ENCODE results near the gene USP34. TPM values are rescaled to one million over a fixed set of nuclear protein-coding genes. Genes with fewer than 3 reads are reported as not detected.

Gene USP34
- polyA plus RNA-seq, 4 donors = 35.0 to 90.2 (median 44.3) TPM

GRCh38 chr2:61181382-61182058 lies 289.4 kb downstream of the USP34 start:
- no peak for DNase-seq
- H3K9me3 ChIP-seq (ENCODE audit: control insufficient read depth in 2 of 2, insufficient read depth in 1 of 2, low read depth in 1 of 2, low read length in 1 of 2) = no peaks in the 10 kb centered on the region
- H3K36me3 ChIP-seq (ENCODE audit: control insufficient read depth in 3 of 3, insufficient read depth in 2 of 3, low read depth in 1 of 3, low read length in 3 of 3) = peaks cover 11 to 48% (median 33%) of the 10 kb centered on the region in 3 donors
- H3K27ac ChIP-seq (ENCODE audit: low read depth in 1 of 3, low read length in 2 of 3) = no peak overlapping the region
- peaks cover 5 to 22% (median 16%) of the 10 kb centered on the region in 3 donors for H3K4me1 ChIP-seq (ENCODE audit: control insufficient read depth in 3 of 3, insufficient read depth in 2 of 3, low read depth in 1 of 3, low read length in 2 of 3)
- no peaks in the 10 kb centered on the region for H3K27me3 ChIP-seq (ENCODE audit: control insufficient read depth in 3 of 3, insufficient read depth in 3 of 3, low read length in 3 of 3)
- no peak overlapping the region for H3K4me3 ChIP-seq (ENCODE audit: low read depth in 1 of 3, low read length in 3 of 3)
- FAIRE-seq = no peak
- 72 to 79% (median 74%) methylated on average over 10 of the region's 10 CpGs for WGBS, 3 donors

DNA sequence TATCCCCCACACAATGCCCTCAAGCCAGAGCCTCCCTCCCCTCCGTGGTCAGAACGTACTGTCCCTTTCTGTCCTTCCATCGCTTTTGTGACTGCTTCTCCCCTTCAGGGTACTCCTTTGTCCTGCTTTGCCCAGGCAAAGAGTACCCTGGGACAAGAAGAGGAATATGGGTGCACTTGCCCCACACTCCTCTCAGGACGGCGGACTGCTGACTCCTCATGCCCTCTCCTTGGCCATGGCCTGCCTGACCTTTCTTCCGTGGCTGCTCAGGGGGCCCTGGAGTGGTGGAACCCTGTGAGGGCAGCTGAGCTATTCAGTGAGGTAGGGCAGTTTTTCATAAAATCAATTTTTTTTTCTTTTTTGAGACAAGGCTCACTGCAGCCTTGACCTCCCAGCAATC lies 290.2 kb downstream of the USP34 start:
- 89 to 95% (median 91%) methylated on average over 6 of the region's 6 CpGs for WGBS, 3 donors
- peaks cover 5 to 24% (median 16%) of the 10 kb centered on the region in 3 donors for H3K4me1 ChIP-seq (ENCODE audit: control insufficient read depth in 3 of 3, insufficient read depth in 2 of 3, low read depth in 1 of 3, low read length in 2 of 3)
- no peak for FAIRE-seq

DNA sequence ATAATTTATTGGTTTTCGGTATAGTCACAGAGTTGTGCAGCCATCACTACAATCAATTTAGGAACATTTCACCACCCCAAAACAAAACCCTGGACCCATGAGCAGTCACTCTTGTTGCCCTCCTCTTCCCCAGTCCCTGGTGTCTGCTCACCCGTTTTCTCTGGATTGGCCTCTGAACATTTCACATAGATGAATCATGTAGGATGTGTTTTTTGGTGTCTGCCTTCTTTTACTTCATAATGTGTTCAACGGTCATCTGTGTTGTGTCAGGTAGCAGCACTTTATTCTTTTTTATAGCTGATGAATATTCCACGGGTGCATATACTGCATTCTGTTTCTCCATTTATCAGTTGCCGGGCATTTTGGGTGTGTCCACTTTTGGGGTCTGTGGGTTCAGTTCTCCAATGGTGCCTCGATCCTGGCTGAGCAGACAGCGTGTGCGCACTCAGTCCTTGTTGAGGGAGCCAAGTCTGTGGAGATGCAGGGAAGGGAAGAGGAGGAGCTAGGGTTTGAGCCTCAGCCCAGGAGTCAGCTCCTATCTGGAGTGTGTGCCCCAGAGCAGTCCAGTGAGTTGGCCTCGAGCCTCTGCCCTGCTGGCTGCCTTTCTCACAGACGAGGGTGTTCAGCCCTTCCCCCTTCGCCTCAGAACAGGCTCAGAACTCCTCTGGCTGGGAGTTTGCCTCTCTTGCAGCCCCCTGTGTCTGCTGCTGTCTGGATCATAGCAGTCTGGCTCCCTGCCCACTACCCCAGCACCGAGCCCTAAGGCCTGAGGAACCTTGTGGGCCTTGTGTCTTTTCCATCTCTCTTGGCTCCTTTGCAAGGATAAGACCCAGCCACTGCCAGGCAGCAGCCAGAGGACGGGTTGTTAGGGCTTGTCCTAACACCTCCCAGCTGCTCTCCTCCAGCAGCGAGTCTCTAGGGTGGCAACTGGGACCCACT lies 290.9 kb downstream of the USP34 start:
- H3K36me3 ChIP-seq (ENCODE audit: control insufficient read depth in 3 of 3, insufficient read depth in 2 of 3, low read depth in 1 of 3, low read length in 3 of 3) = peaks cover 11 to 46% (median 22%) of the 10 kb centered on the region in 3 donors
- peak overlapping the region in 1 of 3 donors; percentile 15 for H3K27ac ChIP-seq (ENCODE audit: low read depth in 1 of 3, low read length in 2 of 3)
- peaks cover 5 to 24% (median 16%) of the 10 kb centered on the region in 3 donors for H3K4me1 ChIP-seq (ENCODE audit: control insufficient read depth in 3 of 3, insufficient read depth in 2 of 3, low read depth in 1 of 3, low read length in 2 of 3)
- H3K9me3 ChIP-seq (ENCODE audit: control insufficient read depth in 2 of 2, insufficient read depth in 1 of 2, low read depth in 1 of 2, low read length in 1 of 2) = no peaks in the 10 kb centered on the region
- FAIRE-seq = no peak
- H3K4me3 ChIP-seq (ENCODE audit: low read depth in 1 of 3, low read length in 3 of 3) = peak overlapping the region in 1 of 3 donors; percentile 29
- no peak for DNase-seq
- 60 to 67% (median 63%) methylated on average over 14 of the region's 14 CpGs for WGBS, 3 donors
- no peaks in the 10 kb centered on the region for H3K27me3 ChIP-seq (ENCODE audit: control insufficient read depth in 3 of 3, insufficient read depth in 3 of 3, low read length in 3 of 3)

More for the DNA sequence above, 290.2 kb downstream of the USP34 start:
- Histone ChIP-seq H3K27me3 (ENCODE audit: control insufficient read depth in 3 of 3, insufficient read depth in 3 of 3, low read length in 3 of 3) (no peaks in the 10 kb centered on the region), H3K4me3 (ENCODE audit: low read depth in 1 of 3, low read length in 3 of 3) (no peak overlapping the region), H3K36me3 (ENCODE audit: control insufficient read depth in 3 of 3, insufficient read depth in 2 of 3, low read depth in 1 of 3, low read length in 3 of 3) (peaks cover 11 to 48% (median 28%) of the 10 kb centered on the region in 3 donors), H3K9me3 (ENCODE audit: control insufficient read depth in 2 of 2, insufficient read depth in 1 of 2, low read depth in 1 of 2, low read length in 1 of 2) (no peaks in the 10 kb centered on the region), H3K27ac (ENCODE audit: low read depth in 1 of 3, low read length in 2 of 3) (no peak overlapping the region)
- no peak for DNase-seq

DNA sequence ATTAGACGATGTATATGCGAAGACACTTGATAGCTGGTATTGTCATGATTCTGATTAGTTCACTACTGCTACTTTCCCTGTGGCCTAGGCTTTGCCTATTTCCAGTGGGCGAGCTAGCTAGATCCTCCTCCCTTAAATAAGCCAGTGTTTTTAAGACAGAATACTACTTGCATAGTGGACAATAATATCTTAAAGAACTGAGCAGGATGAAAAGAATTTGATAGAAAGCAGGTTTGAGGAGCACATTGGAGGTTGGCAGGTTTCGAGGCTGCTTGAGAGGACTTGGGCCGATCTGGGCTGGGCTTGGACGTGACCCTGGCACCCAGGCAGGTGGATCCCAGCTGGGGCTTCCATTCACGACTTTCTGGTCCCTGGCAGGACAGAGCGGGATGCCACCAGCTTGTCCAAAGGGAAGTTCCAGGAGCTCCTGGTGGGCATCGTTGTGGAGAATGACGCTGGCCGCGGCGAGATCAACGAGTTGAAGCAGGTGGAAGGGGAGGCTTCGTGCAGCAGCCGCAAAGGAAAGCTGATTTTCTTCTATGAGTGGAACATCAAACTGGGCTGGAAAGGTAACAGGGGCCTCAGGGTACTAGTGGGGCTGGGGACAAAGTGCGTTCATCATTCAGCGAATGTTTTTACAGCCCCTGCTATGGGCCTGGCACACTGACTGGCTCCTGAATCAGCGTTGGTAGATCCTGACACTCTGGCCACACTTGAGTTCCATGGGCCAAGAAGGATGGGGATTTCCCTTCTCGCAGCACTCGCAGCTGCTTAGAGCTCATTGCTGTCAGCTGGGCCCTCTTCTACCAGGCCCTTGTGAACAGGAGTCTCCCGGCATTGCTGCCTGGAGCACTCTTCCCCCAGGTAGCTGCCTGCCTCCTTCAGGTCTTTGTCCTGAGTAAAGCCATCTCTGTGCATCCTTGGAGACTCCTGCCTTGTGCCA lies 292.0 kb downstream of the USP34 start:
- FAIRE-seq (no peak), DNase-seq (peak; percentile 25 to 40)
- Histone ChIP-seq H3K9me3 (ENCODE audit: control insufficient read depth in 2 of 2, insufficient read depth in 1 of 2, low read depth in 1 of 2, low read length in 1 of 2) (no peaks in the 10 kb centered on the region), H3K4me3 (ENCODE audit: low read depth in 1 of 3, low read length in 3 of 3) (peak overlapping the region in 2 of 3 donors; percentile 82 to 95), H3K4me1 (ENCODE audit: control insufficient read depth in 3 of 3, insufficient read depth in 2 of 3, low read depth in 1 of 3, low read length in 2 of 3) (peaks cover 5 to 24% (median 16%) of the 10 kb centered on the region in 3 donors), H3K27ac (ENCODE audit: low read depth in 1 of 3, low read length in 2 of 3) (no peak overlapping the region), H3K27me3 (ENCODE audit: control insufficient read depth in 3 of 3, insufficient read depth in 3 of 3, low read length in 3 of 3) (no peaks in the 10 kb centered on the region), H3K36me3 (ENCODE audit: control insufficient read depth in 3 of 3, insufficient read depth in 2 of 3, low read depth in 1 of 3, low read length in 3 of 3) (peaks cover 10 to 39% (median 17%) of the 10 kb centered on the region in 3 donors)
- WGBS, 3 donors = 67 to 78% (median 68%) methylated on average over 22 of the region's 22 CpGs

- H3K9me3 ChIP-seq (ENCODE audit: control insufficient read depth in 2 of 2, insufficient read depth in 1 of 2, low read depth in 1 of 2, low read length in 1 of 2) = no peaks in the 10 kb centered on the region
- FAIRE-seq = no peak
- H3K27ac ChIP-seq (ENCODE audit: low read depth in 1 of 3, low read length in 2 of 3) = peak overlapping the region; percentile 86 to 97 (median 94)
- H3K4me3 ChIP-seq (ENCODE audit: low read depth in 1 of 3, low read length in 3 of 3) = peak overlapping the region; percentile 82 to 95 (median 91)
- H3K27me3 ChIP-seq (ENCODE audit: control insufficient read depth in 3 of 3, insufficient read depth in 3 of 3, low read length in 3 of 3) = no peaks in the 10 kb centered on the region
- peaks cover 5 to 24% (median 16%) of the 10 kb centered on the region in 3 donors for H3K4me1 ChIP-seq (ENCODE audit: control insufficient read depth in 3 of 3, insufficient read depth in 2 of 3, low read depth in 1 of 3, low read length in 2 of 3)
- WGBS, 3 donors = 10 to 15% (median 12%) methylated on average over 42 to 45 of the region's 45 CpGs
- DNase-seq = peak; percentile 46 to 71
- H3K36me3 ChIP-seq (ENCODE audit: control insufficient read depth in 3 of 3, insufficient read depth in 2 of 3, low read depth in 1 of 3, low read length in 3 of 3) = peaks cover 8 to 36% (median 13%) of the 10 kb centered on the region in 3 donors
Measured at GRCh38 chr2:61177727-61178549, 292.9 kb downstream of the USP34 start.

DNA sequence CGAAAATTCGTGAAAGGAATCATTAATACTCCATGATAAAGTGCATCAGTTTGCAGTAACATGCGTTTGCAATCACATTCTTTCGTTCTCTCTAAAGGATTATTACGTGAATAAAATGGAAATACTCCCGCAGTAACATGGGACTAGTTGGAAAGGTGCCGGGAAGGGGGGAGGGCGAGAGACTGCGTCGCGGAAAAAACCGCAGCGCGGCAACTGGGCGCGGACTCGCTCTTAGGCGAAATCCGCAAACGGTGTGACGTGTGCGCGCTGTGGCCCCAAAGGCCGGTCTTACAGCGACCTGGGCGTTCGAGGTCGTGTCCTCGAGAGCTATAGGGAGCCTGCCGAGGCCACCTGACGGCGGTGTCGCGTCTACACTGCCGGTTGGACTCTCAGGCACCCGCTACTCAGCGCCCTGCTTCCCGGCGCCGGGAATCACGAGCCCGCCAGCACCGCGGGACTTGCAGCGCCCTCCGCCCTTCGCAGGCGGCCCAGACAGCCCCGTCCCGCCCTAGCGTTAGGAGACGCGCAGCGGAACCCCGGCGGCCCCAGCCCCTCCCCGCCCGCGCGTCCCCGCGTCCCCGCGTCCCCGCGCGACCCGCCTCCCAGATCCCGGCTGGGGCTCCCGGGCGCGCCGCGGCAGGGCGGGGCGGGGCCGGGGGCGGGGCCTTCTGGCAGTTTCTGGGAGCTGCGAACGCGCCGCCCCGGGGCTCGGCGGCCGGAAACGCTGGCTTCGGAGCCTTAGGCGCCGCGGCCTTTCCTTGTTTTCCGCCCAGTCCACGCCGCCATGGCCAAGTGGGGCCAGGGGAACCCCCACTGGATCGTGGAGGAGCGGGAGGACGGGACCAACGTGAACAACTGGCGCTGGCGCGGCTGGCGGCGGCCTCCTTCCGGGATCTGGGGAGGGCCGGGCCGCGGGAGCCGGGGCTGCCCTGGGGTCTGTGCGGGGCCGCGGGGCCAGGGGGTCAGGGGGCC lies 293.8 kb downstream of the USP34 start:
- peak overlapping the region; percentile 89 to 99 (median 94) for H3K27ac ChIP-seq (ENCODE audit: low read depth in 1 of 3, low read length in 2 of 3)
- DNase-seq = peak; percentile 95 to 98
- peak overlapping the region; percentile 82 to 95 (median 91) for H3K4me3 ChIP-seq (ENCODE audit: low read depth in 1 of 3, low read length in 3 of 3)
- FAIRE-seq = no peak
- WGBS, 3 donors = 0 to 1% (median 1%) methylated on average over 62 to 111 of the region's 111 CpGs
- H3K36me3 ChIP-seq (ENCODE audit: control insufficient read depth in 3 of 3, insufficient read depth in 2 of 3, low read depth in 1 of 3, low read length in 3 of 3) = peaks cover 4 to 29% (median 10%) of the 10 kb centered on the region in 3 donors
- H3K4me1 ChIP-seq (ENCODE audit: control insufficient read depth in 3 of 3, insufficient read depth in 2 of 3, low read depth in 1 of 3, low read length in 2 of 3) = peaks cover 5 to 24% (median 16%) of the 10 kb centered on the region in 3 donors
- H3K9me3 ChIP-seq (ENCODE audit: control insufficient read depth in 2 of 2, insufficient read depth in 1 of 2, low read depth in 1 of 2, low read length in 1 of 2) = no peaks in the 10 kb centered on the region
- no peaks in the 10 kb centered on the region for H3K27me3 ChIP-seq (ENCODE audit: control insufficient read depth in 3 of 3, insufficient read depth in 3 of 3, low read length in 3 of 3)

Data from small intestine (tissue), 7 donors.